Astrocyte (in vitro differentiated cells and primary cell): Measurements from ENCODE around the gene PKP4. TPM values are rescaled to one million over a fixed set of nuclear protein-coding genes. Genes with fewer than 3 reads are reported as not detected.

Experiments
- DNase-seq: peaks from one replicate; pipeline ENCODE4 v3.0.0-alpha.2; 2010; ENCODE audit warnings: low read depth
- FAIRE-seq: peaks from 2 replicates; lab custom pipeline; 2011; peaks lifted over from hg19 to GRCh38; lab: Jason Lieb, UNC
- H2AFZ ChIP-seq: 2 replicates; pipeline ENCODE4 v1.6.0; 2012; ENCODE audit warnings: low read depth, low read length, inconsistent platforms
- H3K27ac ChIP-seq: 2 replicates; pipeline ENCODE4 v1.5.1; 2011; ENCODE audit warnings: low read depth, low read length, inconsistent platforms
- H3K27me3 ChIP-seq: 2 replicates; pipeline ENCODE4 v1.6.0; 2011; ENCODE audit warnings: low read length, inconsistent platforms; ENCODE audit not compliant: insufficient read depth
- H3K36me3 ChIP-seq: 2 replicates; pipeline ENCODE4 v1.5.1; 2011; ENCODE audit warnings: low read length, inconsistent platforms; ENCODE audit not compliant: insufficient read depth
- H3K4me1 ChIP-seq: 2 replicates; pipeline ENCODE4 v1.5.1; 2011; ENCODE audit warnings: low read length, inconsistent platforms; ENCODE audit not compliant: insufficient read depth
- H3K4me2 ChIP-seq: 2 replicates; pipeline ENCODE4 v1.6.0; 2012; ENCODE audit warnings: low read length, inconsistent platforms
- H3K4me3 ChIP-seq: 2 replicates; pipeline ENCODE4 v1.5.1; 2011; ENCODE audit warnings: low read depth, mild to moderate bottlenecking, low read length, inconsistent platforms; ENCODE audit not compliant: insufficient read depth
- H3K79me2 ChIP-seq: 2 replicates; pipeline ENCODE4 v1.6.0; 2012; ENCODE audit warnings: mild to moderate bottlenecking, low read length, inconsistent platforms; ENCODE audit not compliant: insufficient read depth
- H3K9ac ChIP-seq: 2 replicates; pipeline ENCODE4 v1.6.0; 2012; ENCODE audit warnings: mild to moderate bottlenecking, low read length, inconsistent platforms
- H3K9me3 ChIP-seq: 2 replicates; pipeline ENCODE4 v1.5.1; 2012; ENCODE audit warnings: low read depth, mild to moderate bottlenecking, low read length, inconsistent platforms; ENCODE audit not compliant: insufficient read depth
- H4K20me1 ChIP-seq: 2 replicates; pipeline ENCODE4 v1.6.0; 2012; ENCODE audit warnings: low read length, inconsistent platforms; ENCODE audit not compliant: insufficient read depth
- H3K27ac Mint-ChIP-seq: one replicate; pipeline ENCODE4 v1.8.0; 2021; ENCODE audit warnings: mild to moderate bottlenecking, mixed read lengths; ENCODE audit not compliant: unreplicated experiment
- H3K27me3 Mint-ChIP-seq: one replicate; pipeline ENCODE4 v1.8.0; 2021; ENCODE audit warnings: low read depth, mixed read lengths; ENCODE audit not compliant: unreplicated experiment
- H3K36me3 Mint-ChIP-seq: one replicate; pipeline ENCODE4 v1.8.0; 2021; ENCODE audit warnings: low read depth, mixed read lengths; ENCODE audit not compliant: unreplicated experiment
- H3K4me1 Mint-ChIP-seq: one replicate; pipeline ENCODE4 v1.8.0; 2021; ENCODE audit warnings: low read depth, mixed read lengths; ENCODE audit not compliant: unreplicated experiment
- H3K4me3 Mint-ChIP-seq: one replicate; pipeline ENCODE4 v1.8.0; 2021; ENCODE audit warnings: mild to moderate bottlenecking, moderate library complexity, mixed read lengths; ENCODE audit not compliant: unreplicated experiment
- H3K9me3 Mint-ChIP-seq: one replicate; pipeline ENCODE4 v1.8.0; 2021; ENCODE audit warnings: mild to moderate bottlenecking, mixed read lengths; ENCODE audit not compliant: unreplicated experiment
- EZH2 ChIP-seq: IDR thresholded peaks from 2 replicates; pipeline ENCODE4 v1.6.1; 2012; ENCODE audit warnings: mild to moderate bottlenecking, low read length, inconsistent platforms; ENCODE audit not compliant: insufficient read depth
- total RNA-seq: library from RNA; stranded (reverse); gene quantifications from 2 replicates; pipeline ENCODE4 v1.2.1, GENCODE V29; 2021
- TF ChIP-seq, protein P1 (sequence below): IDR thresholded peaks from 2 replicates; pipeline ENCODE4 v1.5.1; 2011; ENCODE audit warnings: low read depth, mild to moderate bottlenecking, inconsistent platforms, low read length, moderate library complexity; ENCODE audit not compliant: insufficient read depth

Gene PKP4
- total RNA-seq, 1 donor from 2014 or later, result 38.4 TPM

DNA sequence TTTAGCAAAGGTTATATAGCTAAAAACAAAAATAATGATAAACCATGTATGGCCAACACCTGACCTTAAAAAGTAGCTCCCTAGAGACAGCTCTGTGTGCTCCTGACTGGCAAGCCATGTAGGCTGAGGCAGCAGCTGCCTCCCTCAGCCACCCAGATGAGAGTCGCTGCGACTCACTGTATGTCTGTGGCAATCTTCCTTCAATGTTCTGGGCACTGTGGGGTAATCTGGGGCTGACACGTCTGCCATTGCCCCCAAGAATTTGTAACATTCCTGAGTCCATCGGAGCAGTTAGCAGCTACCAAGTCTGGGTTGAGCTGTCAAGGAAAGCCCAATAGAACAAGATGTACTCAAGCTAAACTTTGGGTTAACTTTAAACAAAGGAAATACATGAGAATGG lies 232.0 kb downstream of the PKP4 start:
- no peak overlapping the region for H3K4me2 ChIP-seq
- H2AFZ ChIP-seq, result no peak overlapping the region
- peaks cover 3% of the 10 kb centered on the region for H3K4me1 Mint-ChIP-seq
- TF ChIP-seq, protein P1, sequence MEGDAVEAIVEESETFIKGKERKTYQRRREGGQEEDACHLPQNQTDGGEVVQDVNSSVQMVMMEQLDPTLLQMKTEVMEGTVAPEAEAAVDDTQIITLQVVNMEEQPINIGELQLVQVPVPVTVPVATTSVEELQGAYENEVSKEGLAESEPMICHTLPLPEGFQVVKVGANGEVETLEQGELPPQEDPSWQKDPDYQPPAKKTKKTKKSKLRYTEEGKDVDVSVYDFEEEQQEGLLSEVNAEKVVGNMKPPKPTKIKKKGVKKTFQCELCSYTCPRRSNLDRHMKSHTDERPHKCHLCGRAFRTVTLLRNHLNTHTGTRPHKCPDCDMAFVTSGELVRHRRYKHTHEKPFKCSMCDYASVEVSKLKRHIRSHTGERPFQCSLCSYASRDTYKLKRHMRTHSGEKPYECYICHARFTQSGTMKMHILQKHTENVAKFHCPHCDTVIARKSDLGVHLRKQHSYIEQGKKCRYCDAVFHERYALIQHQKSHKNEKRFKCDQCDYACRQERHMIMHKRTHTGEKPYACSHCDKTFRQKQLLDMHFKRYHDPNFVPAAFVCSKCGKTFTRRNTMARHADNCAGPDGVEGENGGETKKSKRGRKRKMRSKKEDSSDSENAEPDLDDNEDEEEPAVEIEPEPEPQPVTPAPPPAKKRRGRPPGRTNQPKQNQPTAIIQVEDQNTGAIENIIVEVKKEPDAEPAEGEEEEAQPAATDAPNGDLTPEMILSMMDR, result no peak
- no peak for TF ChIP-seq EZH2
- H3K27ac Mint-ChIP-seq, result no peak overlapping the region
- H3K36me3 Mint-ChIP-seq, result no peaks in the 10 kb centered on the region
- H3K9me3 ChIP-seq, result no peaks in the 10 kb centered on the region
- no peaks in the 10 kb centered on the region for H3K79me2 ChIP-seq
- H4K20me1 ChIP-seq, result no peaks in the 10 kb centered on the region
- DNase-seq (no peak), FAIRE-seq (no peak)
- H3K4me3 ChIP-seq, result no peak overlapping the region
- peaks cover 5% of the 10 kb centered on the region for H3K27me3 Mint-ChIP-seq
- no peak overlapping the region for H3K9ac ChIP-seq
- H3K27me3 ChIP-seq, result no peaks in the 10 kb centered on the region
- no peak overlapping the region for H3K4me3 Mint-ChIP-seq
- no peaks in the 10 kb centered on the region for H3K9me3 Mint-ChIP-seq
- H3K4me1 ChIP-seq, result no peaks in the 10 kb centered on the region
- H3K27ac ChIP-seq, result no peak overlapping the region
- no peaks in the 10 kb centered on the region for H3K36me3 ChIP-seq

DNA sequence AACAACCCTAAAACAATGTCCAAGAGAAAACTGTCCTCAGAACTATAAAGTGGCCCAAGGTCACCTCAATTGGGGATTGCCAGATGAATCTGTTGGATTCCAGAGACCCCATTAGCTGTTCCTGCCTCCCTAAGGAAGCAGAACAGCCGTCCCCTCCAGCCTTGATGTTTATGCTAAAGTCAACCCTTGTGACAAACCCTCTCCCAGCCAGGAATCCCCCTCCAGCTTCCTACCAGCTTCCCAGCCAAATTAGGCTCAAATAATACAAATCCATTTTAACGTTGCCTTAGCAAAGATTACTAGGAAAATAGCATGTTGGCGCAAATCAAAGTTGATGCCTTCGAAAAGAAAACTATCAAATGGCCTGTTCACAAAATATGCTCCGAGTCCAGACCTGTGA lies 232.6 kb downstream of the PKP4 start:
- Mint-ChIP-seq H3K9me3 (no peaks in the 10 kb centered on the region), H3K27ac (no peak overlapping the region), H3K36me3 (no peaks in the 10 kb centered on the region), H3K4me3 (no peak overlapping the region), H3K27me3 (peaks cover 5% of the 10 kb centered on the region), H3K4me1 (peaks cover 3% of the 10 kb centered on the region)
- DNase-seq (no peak), FAIRE-seq (no peak)
- H4K20me1 ChIP-seq, result no peaks in the 10 kb centered on the region
- H3K27me3 ChIP-seq, result no peaks in the 10 kb centered on the region
- no peak overlapping the region for H3K27ac ChIP-seq
- H3K9ac ChIP-seq, result no peak overlapping the region
- TF ChIP-seq EZH2, result no peak
- TF ChIP-seq, protein P1, result no peak
- H3K4me3 ChIP-seq, result no peak overlapping the region
- no peak overlapping the region for H3K4me2 ChIP-seq
- no peaks in the 10 kb centered on the region for H3K79me2 ChIP-seq
- no peaks in the 10 kb centered on the region for H3K4me1 ChIP-seq
- H2AFZ ChIP-seq, result no peak overlapping the region
- H3K36me3 ChIP-seq, result no peaks in the 10 kb centered on the region
- no peaks in the 10 kb centered on the region for H3K9me3 ChIP-seq

DNA sequence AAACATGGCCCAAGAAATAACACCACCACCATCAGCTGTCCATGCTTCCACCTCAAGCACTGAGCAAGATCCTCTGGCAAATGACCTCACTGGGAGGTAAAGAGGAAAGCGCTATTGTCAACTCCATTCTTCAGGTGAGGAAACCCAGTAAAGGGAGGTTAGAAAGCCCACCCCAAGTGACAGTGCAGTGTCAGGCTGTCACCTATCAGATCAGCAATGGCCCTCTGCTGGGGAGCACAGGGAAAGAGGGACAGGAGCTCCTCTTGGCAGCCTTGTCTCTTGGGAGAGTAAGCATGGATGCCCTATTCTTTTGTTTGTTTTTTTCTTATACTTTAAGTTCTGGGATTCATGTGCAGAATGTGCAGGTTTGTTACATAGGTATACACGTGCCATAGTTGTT lies 234.1 kb downstream of the PKP4 start:
- H3K4me1 Mint-ChIP-seq, result peaks cover 3% of the 10 kb centered on the region
- no peak overlapping the region for H3K27ac Mint-ChIP-seq
- no peak overlapping the region for H3K4me3 Mint-ChIP-seq
- FAIRE-seq (no peak), DNase-seq (no peak)
- Histone ChIP-seq H3K4me3 (no peak overlapping the region), H4K20me1 (no peaks in the 10 kb centered on the region), H3K79me2 (no peaks in the 10 kb centered on the region), H3K9ac (no peak overlapping the region), H3K4me1 (no peaks in the 10 kb centered on the region), H3K9me3 (no peaks in the 10 kb centered on the region), H3K4me2 (no peak overlapping the region), H3K27ac (no peak overlapping the region), H3K27me3 (no peaks in the 10 kb centered on the region), H3K36me3 (no peaks in the 10 kb centered on the region), H2AFZ (no peak overlapping the region)
- no peak for TF ChIP-seq EZH2
- TF ChIP-seq, protein P1, result no peak
- no peaks in the 10 kb centered on the region for H3K36me3 Mint-ChIP-seq
- H3K27me3 Mint-ChIP-seq, result peaks cover 5% of the 10 kb centered on the region
- no peaks in the 10 kb centered on the region for H3K9me3 Mint-ChIP-seq
